ENCODE results near the gene GLE1. TPM values are rescaled to one million over a fixed set of nuclear protein-coding genes. Genes with fewer than 3 reads are reported as not detected.

GLE1 gene
- total RNA-seq, 8 experiments from 2014 or later, result 11.9 to 30.4 (median 17.3) TPM

- no peak overlapping the region for H3K4me3 ChIP-seq
- WGBS, 10 experiments, result 78 to 100% (median 93%) methylated on average over 1 to 7 of the region's 7 CpGs
- no peak overlapping the region for H3K27ac ChIP-seq
- ATAC-seq (replicated peaks in 6 of 8), result no peak
- in situ Hi-C loops (cut with MboI; ENCODE audit: low pct_unique_long_range_greater_than_20kb in 2 of 9, low sequenced_read_pairs in 9 of 9, unreplicated experiment in 9 of 9), result no loop called here
- peaks cover 15 to 18% of the 10 kb centered on the region in 2 donors for H3K4me1 ChIP-seq (replicated peaks in 1 of 2)
These were observed 44.4 kb downstream of the GLE1 start for GRCh38 chr9:128548876-128549275.

GRCh38 chr9:128550226-128550625, 45.7 kb downstream of the GLE1 start:
- in situ Hi-C loops (cut with MboI; ENCODE audit: low pct_unique_long_range_greater_than_20kb in 2 of 9, low sequenced_read_pairs in 9 of 9, unreplicated experiment in 9 of 9), result no loop called here
- ATAC-seq (replicated peaks in 6 of 8), result no peak
- Histone ChIP-seq H3K4me1 (replicated peaks in 1 of 2) (peaks cover 27 to 30% of the 10 kb centered on the region in 2 donors), H3K27ac (peak overlapping the region; percentile 82 to 87), H3K4me3 (peak overlapping the region in 1 of 5 donors; percentile 4)
- 0 to 75% (median 63%) methylated on average over 1 to 2 of the region's 2 CpGs; no CpG with 5 or more reads in 7 of the 10 experiments for whole genome bisulfite sequencing, 10 experiments

- 6 to 58% (median 29%) methylated on average over 2 to 10 of the region's 11 CpGs for WGBS, 10 experiments
- Histone ChIP-seq H3K4me1 (replicated peaks in 1 of 2) (peaks cover 32 to 34% of the 10 kb centered on the region in 2 donors), H3K27ac (peak overlapping the region; percentile 82 to 87), H3K4me3 (peak overlapping the region; percentile 74 to 97 (median 85))
- in situ Hi-C loops (cut with MboI; ENCODE audit: low pct_unique_long_range_greater_than_20kb in 2 of 9, low sequenced_read_pairs in 9 of 9, unreplicated experiment in 9 of 9), result no loop called here
- peak in 5 of 8 experiments; percentile 2 to 32 (median 6) for ATAC-seq (replicated peaks in 6 of 8)
These were observed 46.5 kb downstream of the GLE1 start for GRCh38 chr9:128550770-128551656.

- in situ Hi-C loops (cut with MboI; ENCODE audit: low pct_unique_long_range_greater_than_20kb in 2 of 9, low sequenced_read_pairs in 9 of 9, unreplicated experiment in 9 of 9), result no loop called here
- peaks cover 32 to 34% of the 10 kb centered on the region in 2 donors for H3K4me1 ChIP-seq (replicated peaks in 1 of 2)
- 0 to 9% (median 2%) methylated on average over 1 to 9 of the region's 22 CpGs; no CpG with 5 or more reads in 4 of the 10 experiments for WGBS, 10 experiments
- peak overlapping the region; percentile 82 to 87 for H3K27ac ChIP-seq
- peak overlapping the region; percentile 74 to 97 (median 85) for H3K4me3 ChIP-seq
- ATAC-seq (replicated peaks in 6 of 8), result no peak
These were observed 47.2 kb downstream of the GLE1 start for GRCh38 chr9:128551657-128552152.

- whole genome bisulfite sequencing, 10 experiments, result no CpG with 5 or more reads among the region's 81 CpGs
- peak within 1 kb of the TSS; percentile 74 to 97 (median 85) for H3K4me3 ChIP-seq
- in situ Hi-C loops (cut with MboI; ENCODE audit: low pct_unique_long_range_greater_than_20kb in 2 of 9, low sequenced_read_pairs in 9 of 9, unreplicated experiment in 9 of 9), result no loop called here
- peak within 1 kb of the TSS; percentile 85 to 87 for H3K27ac ChIP-seq
- peak; percentile 69 to 86 (median 82) for ATAC-seq (replicated peaks in 6 of 8)
- peaks cover 32 to 34% of the 10 kb centered on the region in 2 donors for H3K4me1 ChIP-seq (replicated peaks in 1 of 2)
These were observed 47.7 kb downstream of the GLE1 start, which contains the start of gene SPTAN1 for GRCh38 chr9:128552153-128552743. Gene SPTAN1, plus strand, starts transcription at chr9:128552587. Its CDS starts 14,154 bp downstream, at chr9:128566741.

GRCh38 chr9:128552744-128553440, 48.4 kb downstream of the GLE1 start:
- in situ Hi-C loops (cut with MboI; ENCODE audit: low pct_unique_long_range_greater_than_20kb in 2 of 9, low sequenced_read_pairs in 9 of 9, unreplicated experiment in 9 of 9), result no loop called here
- peaks cover 32 to 35% of the 10 kb centered on the region in 2 donors for H3K4me1 ChIP-seq (replicated peaks in 1 of 2)
- peak overlapping the region; percentile 74 to 97 (median 85) for H3K4me3 ChIP-seq
- WGBS, 10 experiments, result 0% methylated on average over 1 to 13 of the region's 59 CpGs; no CpG with 5 or more reads in 2 of the 10 experiments
- peak overlapping the region; percentile 85 to 86 for H3K27ac ChIP-seq
- ATAC-seq (replicated peaks in 6 of 8), result peak in 7 of 8 experiments; percentile 4 to 40 (median 30)

- H3K4me3 ChIP-seq, result peak overlapping the region; percentile 74 to 97 (median 85)
- H3K27ac ChIP-seq, result no peak overlapping the region
- in situ Hi-C loops (cut with MboI; ENCODE audit: low pct_unique_long_range_greater_than_20kb in 2 of 9, low sequenced_read_pairs in 9 of 9, unreplicated experiment in 9 of 9), result no loop called here
- ATAC-seq (replicated peaks in 6 of 8), result no peak
- H3K4me1 ChIP-seq (replicated peaks in 1 of 2), result peaks cover 38 to 43% of the 10 kb centered on the region in 2 donors
- WGBS, 10 experiments, result 0 to 33% (median 13%) methylated on average over 1 to 6 of the region's 6 CpGs
These were observed 49.2 kb downstream of the GLE1 start for GRCh38 chr9:128553728-128554127.

- WGBS, 10 experiments, result 0 to 14% (median 0%) methylated on average over 1 to 5 of the region's 5 CpGs; no CpG with 5 or more reads in 2 of the 10 experiments
- no peak overlapping the region for H3K27ac ChIP-seq
- in situ Hi-C loops (cut with MboI; ENCODE audit: low pct_unique_long_range_greater_than_20kb in 2 of 9, low sequenced_read_pairs in 9 of 9, unreplicated experiment in 9 of 9), result no loop called here
- H3K4me3 ChIP-seq, result peak overlapping the region; percentile 74 to 97 (median 85)
- peaks cover 43 to 49% of the 10 kb centered on the region in 2 donors for H3K4me1 ChIP-seq (replicated peaks in 1 of 2)
- peak in 4 of 8 experiments; percentile 2 to 32 (median 12) for ATAC-seq (replicated peaks in 6 of 8)
These were observed 49.8 kb downstream of the GLE1 start for GRCh38 chr9:128554155-128554862.

GRCh38 chr9:128555180-128555721, 50.7 kb downstream of the GLE1 start:
- ATAC-seq (replicated peaks in 6 of 8), result no peak
- in situ Hi-C loops (cut with MboI; ENCODE audit: low pct_unique_long_range_greater_than_20kb in 2 of 9, low sequenced_read_pairs in 9 of 9, unreplicated experiment in 9 of 9), result no loop called here
- WGBS, 10 experiments, result 0 to 44% (median 25%) methylated on average over 3 to 9 of the region's 9 CpGs
- Histone ChIP-seq H3K4me3 (peak overlapping the region in 4 of 5 donors; percentile 74 to 89 (median 82)), H3K27ac (no peak overlapping the region), H3K4me1 (replicated peaks in 1 of 2) (peaks cover 42 to 51% of the 10 kb centered on the region in 2 donors)

- WGBS, 10 experiments, result 60 to 100% (median 94%) methylated on average over 1 to 2 of the region's 2 CpGs; no CpG with 5 or more reads in 1 of the 10 experiments
- peaks cover 32 to 41% of the 10 kb centered on the region in 2 donors for H3K4me1 ChIP-seq (replicated peaks in 1 of 2)
- ATAC-seq (replicated peaks in 6 of 8), result no peak
- H3K4me3 ChIP-seq, result no peak overlapping the region
- no peak overlapping the region for H3K27ac ChIP-seq
- in situ Hi-C loops (cut with MboI; ENCODE audit: low pct_unique_long_range_greater_than_20kb in 2 of 9, low sequenced_read_pairs in 9 of 9, unreplicated experiment in 9 of 9), result no loop called here
These were observed 51.8 kb downstream of the GLE1 start for GRCh38 chr9:128556276-128556675.

GRCh38 chr9:128556926-128557634, 52.6 kb downstream of the GLE1 start:
- Histone ChIP-seq H3K4me3 (no peak overlapping the region), H3K4me1 (replicated peaks in 1 of 2) (peaks cover 30 to 39% of the 10 kb centered on the region in 2 donors), H3K27ac (no peak overlapping the region)
- in situ Hi-C loops (cut with MboI; ENCODE audit: low pct_unique_long_range_greater_than_20kb in 2 of 9, low sequenced_read_pairs in 9 of 9, unreplicated experiment in 9 of 9), result no loop called here
- 36 to 100% (median 85%) methylated on average over 1 to 5 of the region's 5 CpGs for WGBS, 10 experiments
- ATAC-seq (replicated peaks in 6 of 8), result no peak
